Measurements from ENCODE around the gene ATP5MG.

ATP5MG gene

DNA sequence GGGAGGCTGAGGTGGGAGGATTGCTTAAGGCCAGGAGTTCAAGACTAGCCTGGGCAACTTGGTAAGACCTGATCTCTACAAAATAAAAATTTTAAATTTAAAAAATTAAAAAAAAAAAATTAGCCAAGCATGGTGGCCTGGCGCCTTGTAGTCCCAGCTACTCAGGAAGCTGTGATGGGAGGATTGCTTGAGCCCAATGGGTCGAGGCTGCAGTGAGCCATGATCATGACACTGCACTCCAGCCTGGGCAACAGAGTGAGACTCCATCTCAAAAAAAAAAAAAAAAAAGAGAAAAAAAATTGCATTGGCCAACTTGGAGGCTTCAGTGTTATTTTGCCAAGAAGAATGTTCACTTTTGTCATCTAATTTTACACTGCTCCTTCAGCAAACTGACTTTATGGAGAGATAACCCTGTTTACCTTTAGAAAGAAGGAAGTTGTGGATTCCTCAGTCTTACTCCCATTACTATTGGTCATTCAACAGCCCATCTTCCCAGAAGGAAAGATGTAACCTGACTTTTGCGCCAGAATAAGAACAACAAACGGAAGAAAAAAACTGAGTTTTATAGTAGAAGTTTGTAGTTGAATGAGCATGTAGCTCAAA is 48.0 kb downstream of the ATP5MG start:
- H3K4me3 ChIP-seq (ENCODE audit: low read depth, low read length) = no peak overlapping the region
- CTCF ChIA-PET = no interaction called here
- no peak for DNase-seq (ENCODE audit: low read depth, low spot score)
- TF ChIP-seq, protein P1, sequence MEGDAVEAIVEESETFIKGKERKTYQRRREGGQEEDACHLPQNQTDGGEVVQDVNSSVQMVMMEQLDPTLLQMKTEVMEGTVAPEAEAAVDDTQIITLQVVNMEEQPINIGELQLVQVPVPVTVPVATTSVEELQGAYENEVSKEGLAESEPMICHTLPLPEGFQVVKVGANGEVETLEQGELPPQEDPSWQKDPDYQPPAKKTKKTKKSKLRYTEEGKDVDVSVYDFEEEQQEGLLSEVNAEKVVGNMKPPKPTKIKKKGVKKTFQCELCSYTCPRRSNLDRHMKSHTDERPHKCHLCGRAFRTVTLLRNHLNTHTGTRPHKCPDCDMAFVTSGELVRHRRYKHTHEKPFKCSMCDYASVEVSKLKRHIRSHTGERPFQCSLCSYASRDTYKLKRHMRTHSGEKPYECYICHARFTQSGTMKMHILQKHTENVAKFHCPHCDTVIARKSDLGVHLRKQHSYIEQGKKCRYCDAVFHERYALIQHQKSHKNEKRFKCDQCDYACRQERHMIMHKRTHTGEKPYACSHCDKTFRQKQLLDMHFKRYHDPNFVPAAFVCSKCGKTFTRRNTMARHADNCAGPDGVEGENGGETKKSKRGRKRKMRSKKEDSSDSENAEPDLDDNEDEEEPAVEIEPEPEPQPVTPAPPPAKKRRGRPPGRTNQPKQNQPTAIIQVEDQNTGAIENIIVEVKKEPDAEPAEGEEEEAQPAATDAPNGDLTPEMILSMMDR (IDR thresholded peaks at IDR 0.05; ENCODE audit: insufficient read depth, low read length, missing control alignments) = no peak
- POLR2A ChIA-PET = no interaction called here

DNA sequence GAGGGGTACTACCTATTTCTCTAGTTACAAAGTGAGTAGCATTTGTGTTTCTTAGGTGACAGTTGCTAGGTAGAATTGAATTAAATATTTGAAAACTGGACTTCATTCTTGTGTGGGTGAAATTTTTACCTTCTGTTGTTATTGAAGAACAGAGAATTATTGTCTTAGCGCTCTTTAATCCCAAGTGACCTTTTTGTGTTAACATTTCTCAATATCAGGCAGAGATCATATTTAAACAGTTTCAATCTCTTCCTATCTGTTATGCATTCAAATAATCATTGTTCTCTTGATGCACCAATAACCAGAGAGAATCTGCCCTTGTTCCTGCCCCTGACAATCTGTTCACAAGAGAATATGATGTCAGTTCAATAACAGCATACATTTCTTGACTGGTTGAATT is 49.0 kb downstream of the ATP5MG start:
- H3K4me3 ChIP-seq (ENCODE audit: low read depth, low read length) = no peak overlapping the region
- TF ChIP-seq, protein P1 (IDR thresholded peaks at IDR 0.05; ENCODE audit: insufficient read depth, low read length, missing control alignments) = no peak
- POLR2A ChIA-PET = no interaction called here
- DNase-seq (ENCODE audit: low read depth, low spot score) = no peak
- CTCF ChIA-PET = no interaction called here

All from AG04449 (cell line).